ENCODE data around the gene RUNX1. TPM values are rescaled to one million over a fixed set of nuclear protein-coding genes. Genes with fewer than 3 reads are reported as not detected.

Gene RUNX1
- total RNA-seq, 1 donor: 40.9 TPM

DNA sequence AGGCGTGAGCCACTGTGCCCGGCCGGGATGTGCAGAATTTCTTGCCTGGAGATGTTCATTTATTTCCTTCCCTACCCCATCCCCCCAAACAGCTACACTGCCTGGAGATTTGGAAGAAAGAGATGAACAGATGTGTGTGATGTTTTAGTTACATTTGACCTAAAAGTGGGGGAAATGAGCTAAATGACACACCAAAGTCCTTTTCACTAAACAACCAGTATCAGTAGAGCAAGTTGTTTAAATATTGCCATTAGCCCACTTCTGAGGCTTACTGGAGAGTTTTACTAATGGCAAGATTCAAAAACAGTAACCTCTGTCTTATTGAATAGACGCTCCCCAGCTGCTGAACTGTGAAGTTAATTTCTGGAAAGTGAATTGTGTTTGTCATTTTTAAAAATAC is 100.1 kb downstream of the RUNX1 start:
- TF ChIP-seq, protein P1, sequence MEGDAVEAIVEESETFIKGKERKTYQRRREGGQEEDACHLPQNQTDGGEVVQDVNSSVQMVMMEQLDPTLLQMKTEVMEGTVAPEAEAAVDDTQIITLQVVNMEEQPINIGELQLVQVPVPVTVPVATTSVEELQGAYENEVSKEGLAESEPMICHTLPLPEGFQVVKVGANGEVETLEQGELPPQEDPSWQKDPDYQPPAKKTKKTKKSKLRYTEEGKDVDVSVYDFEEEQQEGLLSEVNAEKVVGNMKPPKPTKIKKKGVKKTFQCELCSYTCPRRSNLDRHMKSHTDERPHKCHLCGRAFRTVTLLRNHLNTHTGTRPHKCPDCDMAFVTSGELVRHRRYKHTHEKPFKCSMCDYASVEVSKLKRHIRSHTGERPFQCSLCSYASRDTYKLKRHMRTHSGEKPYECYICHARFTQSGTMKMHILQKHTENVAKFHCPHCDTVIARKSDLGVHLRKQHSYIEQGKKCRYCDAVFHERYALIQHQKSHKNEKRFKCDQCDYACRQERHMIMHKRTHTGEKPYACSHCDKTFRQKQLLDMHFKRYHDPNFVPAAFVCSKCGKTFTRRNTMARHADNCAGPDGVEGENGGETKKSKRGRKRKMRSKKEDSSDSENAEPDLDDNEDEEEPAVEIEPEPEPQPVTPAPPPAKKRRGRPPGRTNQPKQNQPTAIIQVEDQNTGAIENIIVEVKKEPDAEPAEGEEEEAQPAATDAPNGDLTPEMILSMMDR (IDR thresholded peaks at IDR 0.05; ENCODE audit: extremely low read depth, low read depth, low read length): no peak
- no peaks in the 10 kb centered on the region for H3K9me3 ChIP-seq (ENCODE audit: low read depth, low read length)
- no peak for DNase-seq (ENCODE audit: insufficient read length, low spot score, missing footprints)
- H3K27me3 ChIP-seq (ENCODE audit: insufficient read depth, low read length): no peaks in the 10 kb centered on the region
- no peak overlapping the region for H3K4me3 ChIP-seq (ENCODE audit: insufficient read depth, low read length)
- no peak overlapping the region for H3K27ac ChIP-seq (ENCODE audit: low read depth, low read length)
- H3K4me1 ChIP-seq (ENCODE audit: insufficient read depth, low read length): no peaks in the 10 kb centered on the region
- H3K79me2 ChIP-seq (ENCODE audit: insufficient read depth, low read length): peaks cover 4% of the 10 kb centered on the region
- no peak overlapping the region for H3K4me2 ChIP-seq (ENCODE audit: insufficient read depth, low read length)
- no peak overlapping the region for H2AFZ ChIP-seq (ENCODE audit: low read length)
- H4K20me1 ChIP-seq (ENCODE audit: insufficient read depth, low read length): peaks cover 2% of the 10 kb centered on the region
- no peaks in the 10 kb centered on the region for H3K36me3 ChIP-seq (ENCODE audit: insufficient read depth, low read length)

DNA sequence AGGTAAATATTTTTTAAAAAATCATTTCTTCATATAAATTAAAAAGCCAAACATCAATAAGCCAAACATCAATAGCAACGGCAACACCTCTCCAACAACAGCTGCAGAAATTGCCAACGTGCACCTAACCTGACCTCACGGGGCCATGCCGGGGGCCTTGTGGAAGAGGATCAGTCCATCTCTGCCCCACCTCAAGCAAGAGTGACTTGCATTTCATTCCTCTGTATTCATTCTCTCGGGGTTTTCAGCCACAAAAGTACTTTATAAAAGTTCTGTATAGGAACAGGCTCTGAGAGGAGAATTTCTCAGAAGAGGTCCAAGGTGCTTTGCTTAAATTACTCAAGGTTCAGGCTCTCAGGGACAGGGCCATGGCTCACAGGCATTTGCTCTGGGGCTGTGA is 100.9 kb downstream of the RUNX1 start:
- Histone ChIP-seq H3K27ac (ENCODE audit: low read depth, low read length) (no peak overlapping the region), H3K27me3 (ENCODE audit: insufficient read depth, low read length) (no peaks in the 10 kb centered on the region), H3K9me3 (ENCODE audit: low read depth, low read length) (no peaks in the 10 kb centered on the region), H2AFZ (ENCODE audit: low read length) (no peak overlapping the region), H3K4me3 (ENCODE audit: insufficient read depth, low read length) (no peak overlapping the region), H4K20me1 (ENCODE audit: insufficient read depth, low read length) (peaks cover 2% of the 10 kb centered on the region), H3K36me3 (ENCODE audit: insufficient read depth, low read length) (no peaks in the 10 kb centered on the region), H3K4me1 (ENCODE audit: insufficient read depth, low read length) (no peaks in the 10 kb centered on the region), H3K79me2 (ENCODE audit: insufficient read depth, low read length) (peaks cover 4% of the 10 kb centered on the region), H3K4me2 (ENCODE audit: insufficient read depth, low read length) (no peak overlapping the region)
- TF ChIP-seq, protein P1 (IDR thresholded peaks at IDR 0.05; ENCODE audit: extremely low read depth, low read depth, low read length): no peak
- no peak for DNase-seq (ENCODE audit: insufficient read length, low spot score, missing footprints)

DNA sequence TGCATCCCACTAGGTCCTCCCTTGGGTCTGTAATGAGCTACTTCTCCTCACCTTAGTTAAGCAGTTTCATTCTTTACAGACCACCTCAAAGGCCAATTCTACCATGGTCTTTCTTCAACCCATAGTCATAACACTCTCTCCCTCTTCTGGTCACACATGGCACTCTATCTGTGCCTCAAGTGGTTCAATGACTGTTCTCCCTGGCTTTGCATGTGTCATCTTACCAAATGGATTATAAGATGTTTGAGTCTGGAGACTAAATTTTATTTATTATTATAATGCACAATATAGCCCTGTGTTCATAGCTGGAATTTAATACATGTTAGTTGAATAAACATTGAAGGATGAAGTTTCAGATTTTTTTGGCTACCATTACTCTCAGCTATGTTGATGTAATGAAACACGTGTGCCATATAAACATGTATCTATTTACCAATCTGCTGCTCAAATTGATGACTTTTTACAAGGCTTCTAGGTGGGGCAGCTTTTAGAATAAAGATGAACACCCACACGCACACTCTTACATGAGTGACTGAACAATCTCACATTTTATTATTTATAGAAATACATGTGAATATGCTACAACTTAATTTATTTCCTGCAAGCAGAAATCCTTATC is 102.1 kb downstream of the RUNX1 start:
- H3K4me3 ChIP-seq (ENCODE audit: insufficient read depth, low read length): no peak overlapping the region
- H3K79me2 ChIP-seq (ENCODE audit: insufficient read depth, low read length): peaks cover 4% of the 10 kb centered on the region
- H3K27me3 ChIP-seq (ENCODE audit: insufficient read depth, low read length): no peaks in the 10 kb centered on the region
- H3K4me2 ChIP-seq (ENCODE audit: insufficient read depth, low read length): no peak overlapping the region
- no peaks in the 10 kb centered on the region for H3K36me3 ChIP-seq (ENCODE audit: insufficient read depth, low read length)
- DNase-seq (ENCODE audit: insufficient read length, low spot score, missing footprints): no peak
- H3K27ac ChIP-seq (ENCODE audit: low read depth, low read length): no peak overlapping the region
- no peaks in the 10 kb centered on the region for H3K4me1 ChIP-seq (ENCODE audit: insufficient read depth, low read length)
- H2AFZ ChIP-seq (ENCODE audit: low read length): no peak overlapping the region
- H3K9me3 ChIP-seq (ENCODE audit: low read depth, low read length): no peaks in the 10 kb centered on the region
- TF ChIP-seq, protein P1 (IDR thresholded peaks at IDR 0.05; ENCODE audit: extremely low read depth, low read depth, low read length): no peak
- H4K20me1 ChIP-seq (ENCODE audit: insufficient read depth, low read length): peaks cover 2% of the 10 kb centered on the region

DNA sequence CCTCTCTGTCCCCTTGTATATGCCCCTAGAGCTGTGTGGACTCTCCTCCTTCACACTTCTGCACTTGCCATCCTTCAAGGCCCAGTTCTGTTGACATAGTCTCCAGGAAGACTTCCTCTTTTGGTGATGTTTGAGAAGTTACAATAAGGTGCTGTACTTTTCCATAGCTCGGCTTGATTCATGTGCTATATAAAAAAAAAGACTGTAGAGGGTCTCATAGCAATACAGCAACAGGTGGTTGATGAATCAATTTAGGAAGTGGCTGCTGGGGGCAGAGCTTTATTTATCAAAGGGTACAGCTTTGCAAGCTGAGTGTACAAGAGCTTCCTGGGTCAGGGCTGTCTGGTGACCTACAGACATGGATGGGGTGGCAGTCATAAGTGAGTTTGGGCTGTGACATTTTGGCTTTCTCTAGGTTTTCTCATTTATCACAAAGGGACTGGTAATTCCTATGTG is 102.7 kb downstream of the RUNX1 start:
- H2AFZ ChIP-seq (ENCODE audit: low read length): no peak overlapping the region
- TF ChIP-seq, protein P1 (IDR thresholded peaks at IDR 0.05; ENCODE audit: extremely low read depth, low read depth, low read length): no peak
- no peak overlapping the region for H3K4me2 ChIP-seq (ENCODE audit: insufficient read depth, low read length)
- no peaks in the 10 kb centered on the region for H3K36me3 ChIP-seq (ENCODE audit: insufficient read depth, low read length)
- H3K27me3 ChIP-seq (ENCODE audit: insufficient read depth, low read length): no peaks in the 10 kb centered on the region
- DNase-seq (ENCODE audit: insufficient read length, low spot score, missing footprints): no peak
- H3K79me2 ChIP-seq (ENCODE audit: insufficient read depth, low read length): peaks cover 4% of the 10 kb centered on the region
- no peak overlapping the region for H3K4me3 ChIP-seq (ENCODE audit: insufficient read depth, low read length)
- peaks cover 2% of the 10 kb centered on the region for H4K20me1 ChIP-seq (ENCODE audit: insufficient read depth, low read length)
- no peak overlapping the region for H3K27ac ChIP-seq (ENCODE audit: low read depth, low read length)
- H3K9me3 ChIP-seq (ENCODE audit: low read depth, low read length): no peaks in the 10 kb centered on the region
- no peaks in the 10 kb centered on the region for H3K4me1 ChIP-seq (ENCODE audit: insufficient read depth, low read length)

All from osteoblast (primary cell).